Fibroblast of lung (primary cell): ENCODE results near the gene LRRC15.

Source experiments
- CTCF ChIP-seq, 2 donors: IDR thresholded peaks in 1 of 2; conservative IDR thresholded peaks in 1 of 2; 1 replicate in 1 of 2; 2 replicates in 1 of 2; pipeline ENCODE4 v1.5.1; 2011 to 2012; ENCODE audit warnings: low read length in 2 of 2, control low read depth in 1 of 2, inconsistent platforms in 1 of 2, low read depth in 1 of 2, mild to moderate bottlenecking in 1 of 2
- EZH2 ChIP-seq: IDR thresholded peaks from 2 replicates; pipeline ENCODE4 v1.5.1; 2012; ENCODE audit warnings: low read length, control low read depth, mild to moderate bottlenecking; ENCODE audit errors: missing control alignments

GRCh38 chr3:194329583-194329965 lies 40.0 kb downstream of the LRRC15 start:
- TF ChIP-seq CTCF (conservative IDR thresholded peaks at IDR 0.05 in 1 of 2, IDR thresholded peaks at IDR 0.05 in 1 of 2; ENCODE audit: low read depth in 1 of 2, low read length in 2 of 2) (no peak), EZH2 (no peak)
